Fibroblast of lung (primary cell): ENCODE data around the gene LINS1.

Source experiments
- EZH2 ChIP-seq: IDR thresholded peaks from 2 replicates; pipeline ENCODE4 v1.5.1; 2012; ENCODE audit warnings: low read length, control low read depth, mild to moderate bottlenecking; ENCODE audit errors: missing control alignments
- TF ChIP-seq, protein P1 (sequence below), 2 donors: IDR thresholded peaks in 1 of 2; conservative IDR thresholded peaks in 1 of 2; 1 replicate in 1 of 2; 2 replicates in 1 of 2; pipeline ENCODE4 v1.5.1; 2011 to 2012; ENCODE audit warnings: low read length in 2 of 2, control low read depth in 1 of 2, inconsistent platforms in 1 of 2, low read depth in 1 of 2, mild to moderate bottlenecking in 1 of 2

DNA sequence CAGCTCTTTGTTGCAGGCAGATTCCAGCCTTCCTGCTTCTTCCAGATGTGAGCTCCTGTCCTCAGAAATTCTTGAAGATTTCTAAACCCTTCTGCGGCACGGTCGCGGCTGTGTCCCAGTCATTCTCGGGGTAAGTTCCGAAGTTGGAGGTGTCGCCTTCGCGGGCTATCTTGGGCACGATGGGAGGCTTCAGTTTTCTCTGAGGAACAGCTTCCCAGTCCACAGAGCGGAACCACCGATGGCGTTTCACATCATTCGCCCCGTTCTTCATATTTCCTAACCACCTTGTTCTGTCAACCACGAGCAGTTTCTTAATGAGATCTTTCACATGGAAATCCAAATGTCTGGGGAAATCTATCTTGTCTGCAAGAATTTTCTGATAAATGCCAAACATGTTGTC lies 48.5 kb downstream of the LINS1 start:
- TF ChIP-seq, protein P1, sequence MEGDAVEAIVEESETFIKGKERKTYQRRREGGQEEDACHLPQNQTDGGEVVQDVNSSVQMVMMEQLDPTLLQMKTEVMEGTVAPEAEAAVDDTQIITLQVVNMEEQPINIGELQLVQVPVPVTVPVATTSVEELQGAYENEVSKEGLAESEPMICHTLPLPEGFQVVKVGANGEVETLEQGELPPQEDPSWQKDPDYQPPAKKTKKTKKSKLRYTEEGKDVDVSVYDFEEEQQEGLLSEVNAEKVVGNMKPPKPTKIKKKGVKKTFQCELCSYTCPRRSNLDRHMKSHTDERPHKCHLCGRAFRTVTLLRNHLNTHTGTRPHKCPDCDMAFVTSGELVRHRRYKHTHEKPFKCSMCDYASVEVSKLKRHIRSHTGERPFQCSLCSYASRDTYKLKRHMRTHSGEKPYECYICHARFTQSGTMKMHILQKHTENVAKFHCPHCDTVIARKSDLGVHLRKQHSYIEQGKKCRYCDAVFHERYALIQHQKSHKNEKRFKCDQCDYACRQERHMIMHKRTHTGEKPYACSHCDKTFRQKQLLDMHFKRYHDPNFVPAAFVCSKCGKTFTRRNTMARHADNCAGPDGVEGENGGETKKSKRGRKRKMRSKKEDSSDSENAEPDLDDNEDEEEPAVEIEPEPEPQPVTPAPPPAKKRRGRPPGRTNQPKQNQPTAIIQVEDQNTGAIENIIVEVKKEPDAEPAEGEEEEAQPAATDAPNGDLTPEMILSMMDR (conservative IDR thresholded peaks at IDR 0.05 in 1 of 2, IDR thresholded peaks at IDR 0.05 in 1 of 2; ENCODE audit: low read depth in 1 of 2, low read length in 2 of 2): no peak
- no peak for TF ChIP-seq EZH2
